ENCODE results near the gene ITPR2.

GRCh38 chr12:26855337-26855736 is 22.3 kb upstream of the ITPR2 start:
- TF ChIP-seq CTCF (IDR thresholded peaks at IDR 0.05; ENCODE audit: low read depth, low read length), result no peak
- TF ChIP-seq EZH2phosphoT487 (IDR thresholded peaks at IDR 0.05; ENCODE audit: low read depth), result no peak

Data from OCI-LY3 (cell line).